Vagina (tissue), 2 donors: ENCODE measurements around the gene RBMXL3. TPM values are rescaled to one million over a fixed set of nuclear protein-coding genes. Genes with fewer than 3 reads are reported as not detected.
A peak's percentile ranks its signal among the peaks of the same experiment; 100 is the strongest.

Experiments
- DNase-seq, 2 donors: peaks; one replicate each; pipeline ENCODE4 v3.0.0-alpha.2; 2017; ENCODE audit errors: extremely low spot score in 2 of 2
- H3K27ac ChIP-seq: fragments of 200-600 bp; sonication (generic); one replicate; pipeline ENCODE4 v1.5.1; 2019
- H3K27me3 ChIP-seq: fragments of 200-600 bp; sonication (generic); one replicate; pipeline ENCODE4 v1.5.1; 2019
- H3K36me3 ChIP-seq, 2 donors: fragments of 200-600 bp; sonication (generic); one replicate each; pipeline ENCODE4 v1.5.1; 2017 to 2019
- H3K4me1 ChIP-seq: fragments of 200-600 bp; sonication (generic); one replicate; pipeline ENCODE4 v1.5.1; 2019
- H3K4me3 ChIP-seq, 2 donors: fragments of 200-600 bp; sonication (generic); 1 replicate in 1 of 2; 2 replicates in 1 of 2; pipeline ENCODE4 v1.5.1; 2016 to 2019
- H3K9me3 ChIP-seq: fragments of 200-600 bp; sonication (generic); one replicate; pipeline ENCODE4 v1.5.1; 2019
- POLR2A ChIP-seq, 2 donors: fragments of 450-650 bp; IDR thresholded peaks; one replicate each; pipeline ENCODE4 v1.6.1; 2017; ENCODE audit warnings: antibody characterized with exemption in 2 of 2, mild to moderate bottlenecking in 2 of 2, moderate library complexity in 2 of 2
- POLR2AphosphoS5 ChIP-seq, 2 donors: sonication (generic); formaldehyde crosslinking; IDR thresholded peaks; one replicate each; pipeline ENCODE4 v1.9.0; 2017; ENCODE audit warnings: antibody characterized with exemption in 2 of 2, mild to moderate bottlenecking in 2 of 2, low read depth in 1 of 2; ENCODE audit not compliant: insufficient read depth in 1 of 2
- intact Hi-C: fragments of 100-400 bp; cut with DNase I; formaldehyde crosslinking; loops from one replicate; pipeline ENCODE4 v1.15.1; 2023
- total RNA-seq: library from RNA; depleted of rRNA; stranded (reverse); fragments of >200 nt; gene quantifications from one replicate; pipeline ENCODE4 v1.2.3, GENCODE V29; 2016
- TF ChIP-seq, protein P1 (sequence below), 3 experiments: fragments of 450-650 bp in 2 of 3; fragments of 200-600 bp in 1 of 3; sonication (generic) in 1 of 3; IDR thresholded peaks; one replicate each; pipeline ENCODE4 v1.5.1; 2017 to 2019; ENCODE audit warnings: antibody characterized with exemption in 3 of 3, mild to moderate bottlenecking in 2 of 3, moderate library complexity in 2 of 3

Gene RBMXL3
- total RNA-seq, 1 donor from 2014 or later: not detected

DNA sequence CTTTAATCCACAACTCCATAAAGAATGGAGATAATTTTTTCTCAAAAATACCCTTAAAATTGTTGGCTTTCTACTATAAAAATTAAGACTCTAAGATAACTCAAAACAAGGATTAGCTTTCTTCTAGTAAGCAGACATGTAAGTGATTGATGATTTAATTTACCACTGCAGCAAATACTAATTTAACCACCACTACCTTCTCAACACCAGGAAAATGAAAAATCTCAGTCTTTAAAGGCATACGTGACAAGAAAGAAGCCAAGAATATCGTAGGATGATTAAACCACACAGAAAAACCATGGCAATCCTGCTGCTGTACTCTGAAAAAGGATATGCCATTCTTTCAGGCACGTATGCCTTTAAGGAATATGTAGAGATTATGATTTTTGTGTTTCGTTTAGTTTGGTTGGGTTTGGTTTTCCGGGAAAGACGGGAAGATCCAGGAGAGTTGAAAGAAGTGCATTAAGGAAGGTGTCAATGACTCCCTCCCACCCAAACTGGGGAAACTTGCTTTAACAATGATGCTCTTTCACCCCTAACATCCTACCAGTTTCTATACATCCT lies 43.8 kb downstream of the RBMXL3 start:
- H3K27ac ChIP-seq: peak overlapping the region; percentile 76
- H3K4me1 ChIP-seq: no peaks in the 10 kb centered on the region

DNA sequence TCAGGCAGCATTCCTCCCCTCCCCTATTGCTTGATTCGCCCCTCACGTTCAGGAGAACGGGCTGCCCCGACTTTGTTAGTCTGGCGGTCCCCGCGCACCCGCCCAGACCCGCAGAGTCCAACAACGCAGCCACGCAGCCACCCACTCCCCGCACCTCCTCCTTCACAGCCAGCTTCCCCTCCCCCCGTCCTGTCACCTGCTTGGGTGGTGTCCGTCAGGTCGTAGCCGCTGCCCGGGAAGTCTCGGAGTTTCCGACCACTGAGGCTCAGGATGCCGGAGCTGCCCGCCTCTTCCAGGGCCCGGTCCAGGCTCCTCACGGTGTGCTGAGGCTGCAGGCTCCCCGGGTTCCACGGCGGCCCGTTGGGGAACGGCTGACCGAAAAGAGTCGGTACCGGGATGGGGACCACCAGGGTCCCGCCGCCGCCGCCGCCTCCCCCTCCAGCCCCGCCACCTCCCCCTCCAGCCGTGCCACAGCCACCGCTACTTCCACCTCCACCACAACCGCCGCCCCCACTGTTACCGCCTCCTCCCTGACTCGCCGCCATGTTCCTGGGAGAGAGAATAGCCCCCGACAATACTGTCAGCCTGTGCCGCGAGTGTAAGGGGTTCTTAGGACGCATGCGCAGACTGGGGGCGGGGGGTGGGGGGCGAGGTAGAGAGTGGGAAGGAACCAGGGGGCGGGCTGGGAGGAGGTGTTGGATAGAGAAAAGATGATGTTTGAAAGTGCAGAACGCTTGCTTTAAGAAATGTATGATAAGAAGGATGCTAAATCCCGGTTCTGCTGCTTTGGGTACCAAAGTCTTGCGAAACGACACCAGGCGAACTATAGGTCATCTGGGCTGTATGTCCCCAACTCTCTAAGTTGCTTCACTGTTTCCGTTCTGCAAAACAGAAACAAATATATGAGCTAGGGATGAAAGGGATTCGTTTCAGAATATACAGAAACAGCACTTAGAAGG lies 44.6 kb downstream of the RBMXL3 start, which contains the start of gene LRCH2:
LRCH2 (minus strand) TSS at position 600 of the 959 bp plus-strand sequence; CDS start at position 545, 55 bp downstream.
- no peaks in the 10 kb centered on the region for H3K27me3 ChIP-seq
- intact Hi-C loops: no loop called here
- no peaks in the 10 kb centered on the region for H3K36me3 ChIP-seq
- no peaks in the 10 kb centered on the region for H3K9me3 ChIP-seq
- TF ChIP-seq POLR2A (IDR thresholded peaks at IDR 0.05) (no peak), POLR2AphosphoS5 (IDR thresholded peaks at IDR 0.05; ENCODE audit: insufficient read depth in 1 of 2, low read depth in 1 of 2) (no peak)
- TF ChIP-seq, protein P1, sequence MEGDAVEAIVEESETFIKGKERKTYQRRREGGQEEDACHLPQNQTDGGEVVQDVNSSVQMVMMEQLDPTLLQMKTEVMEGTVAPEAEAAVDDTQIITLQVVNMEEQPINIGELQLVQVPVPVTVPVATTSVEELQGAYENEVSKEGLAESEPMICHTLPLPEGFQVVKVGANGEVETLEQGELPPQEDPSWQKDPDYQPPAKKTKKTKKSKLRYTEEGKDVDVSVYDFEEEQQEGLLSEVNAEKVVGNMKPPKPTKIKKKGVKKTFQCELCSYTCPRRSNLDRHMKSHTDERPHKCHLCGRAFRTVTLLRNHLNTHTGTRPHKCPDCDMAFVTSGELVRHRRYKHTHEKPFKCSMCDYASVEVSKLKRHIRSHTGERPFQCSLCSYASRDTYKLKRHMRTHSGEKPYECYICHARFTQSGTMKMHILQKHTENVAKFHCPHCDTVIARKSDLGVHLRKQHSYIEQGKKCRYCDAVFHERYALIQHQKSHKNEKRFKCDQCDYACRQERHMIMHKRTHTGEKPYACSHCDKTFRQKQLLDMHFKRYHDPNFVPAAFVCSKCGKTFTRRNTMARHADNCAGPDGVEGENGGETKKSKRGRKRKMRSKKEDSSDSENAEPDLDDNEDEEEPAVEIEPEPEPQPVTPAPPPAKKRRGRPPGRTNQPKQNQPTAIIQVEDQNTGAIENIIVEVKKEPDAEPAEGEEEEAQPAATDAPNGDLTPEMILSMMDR (IDR thresholded peaks at IDR 0.05): no peak
- DNase-seq: no peak
- H3K4me1 ChIP-seq: no peaks in the 10 kb centered on the region
- peak within 1 kb of the TSS; percentile 52 to 55 for H3K4me3 ChIP-seq
- H3K27ac ChIP-seq: peak within 1 kb of the TSS; percentile 76

More for the DNA sequence above, 43.8 kb downstream of the RBMXL3 start:
- no peaks in the 10 kb centered on the region for H3K27me3 ChIP-seq
- intact Hi-C loops: no loop called here
- H3K36me3 ChIP-seq: no peaks in the 10 kb centered on the region
- TF ChIP-seq, protein P1 (IDR thresholded peaks at IDR 0.05): no peak
- no peak for TF ChIP-seq POLR2AphosphoS5 (IDR thresholded peaks at IDR 0.05; ENCODE audit: insufficient read depth in 1 of 2, low read depth in 1 of 2)
- TF ChIP-seq POLR2A (IDR thresholded peaks at IDR 0.05): no peak
- H3K9me3 ChIP-seq: no peaks in the 10 kb centered on the region
- DNase-seq: no peak
- peak overlapping the region; percentile 52 to 55 for H3K4me3 ChIP-seq

DNA sequence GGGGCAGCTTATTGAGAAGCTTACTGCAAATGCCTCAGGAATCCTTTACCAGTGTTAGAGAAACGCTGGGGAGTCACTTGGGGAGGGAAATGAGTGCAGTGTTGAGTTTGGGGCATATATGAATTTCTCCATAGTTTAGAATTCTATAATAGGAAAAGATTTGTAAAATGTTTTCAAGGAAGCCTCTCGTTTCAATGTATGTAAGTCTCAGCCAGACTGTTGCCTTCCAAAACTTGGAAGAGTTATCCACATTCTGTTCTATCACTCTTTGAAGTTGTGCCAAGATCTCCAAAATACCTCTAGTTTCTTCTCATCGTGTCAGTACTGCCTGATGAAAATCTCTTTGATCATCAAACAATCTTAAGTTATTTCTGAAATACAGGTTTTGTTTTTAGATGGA lies 45.3 kb downstream of the RBMXL3 start:
- Histone ChIP-seq H3K9me3 (no peaks in the 10 kb centered on the region), H3K27me3 (no peaks in the 10 kb centered on the region), H3K36me3 (no peaks in the 10 kb centered on the region), H3K4me1 (no peaks in the 10 kb centered on the region), H3K27ac (peak overlapping the region; percentile 76), H3K4me3 (peak overlapping the region; percentile 52 to 55)
- TF ChIP-seq POLR2A (IDR thresholded peaks at IDR 0.05) (no peak), POLR2AphosphoS5 (IDR thresholded peaks at IDR 0.05; ENCODE audit: insufficient read depth in 1 of 2, low read depth in 1 of 2) (no peak)
- TF ChIP-seq, protein P1 (IDR thresholded peaks at IDR 0.05): no peak
- no peak for DNase-seq
- intact Hi-C loops: no loop called here

DNA sequence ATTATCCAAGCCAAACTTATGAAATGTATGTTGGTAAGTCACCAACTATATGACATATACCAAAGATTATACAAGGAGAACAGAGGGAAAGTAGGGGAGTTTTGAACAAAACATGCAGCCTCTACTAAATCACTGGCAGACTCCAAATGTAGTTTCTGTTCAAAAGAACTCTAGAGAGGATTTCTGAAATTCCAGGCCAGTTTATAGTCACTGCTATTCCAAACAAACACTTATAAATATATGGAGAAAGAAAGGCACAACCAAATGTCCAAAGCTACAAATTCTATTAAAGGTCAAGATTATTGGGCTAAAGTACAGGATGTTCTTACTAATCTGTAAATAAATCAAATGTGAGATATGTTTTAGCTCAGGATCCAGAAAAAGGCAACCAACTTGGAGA lies 47.4 kb downstream of the RBMXL3 start:
- no peak for DNase-seq
- intact Hi-C loops: no loop called here
- H3K4me3 ChIP-seq: no peak overlapping the region

More for the DNA sequence above, 47.4 kb downstream of the RBMXL3 start:
- H3K4me1 ChIP-seq: no peaks in the 10 kb centered on the region
- H3K36me3 ChIP-seq: no peaks in the 10 kb centered on the region
- no peaks in the 10 kb centered on the region for H3K9me3 ChIP-seq
- TF ChIP-seq POLR2AphosphoS5 (IDR thresholded peaks at IDR 0.05; ENCODE audit: insufficient read depth in 1 of 2, low read depth in 1 of 2): no peak
- TF ChIP-seq, protein P1 (IDR thresholded peaks at IDR 0.05): no peak
- no peak for TF ChIP-seq POLR2A (IDR thresholded peaks at IDR 0.05)
- H3K27me3 ChIP-seq: no peaks in the 10 kb centered on the region
- no peak overlapping the region for H3K27ac ChIP-seq
